Muscle of back (tissue), 11 donors: ENCODE data around the gene ERFL. TPM values are rescaled to one million over a fixed set of nuclear protein-coding genes. Genes with fewer than 3 reads are reported as not detected.

ENCODE experiments used
- DNase-seq, 3 donors: peaks; one replicate each; pipeline versions ENCODE4 v3.0.0 to v3.0.0-alpha.2; 2013
- polyA plus RNA-seq, 10 donors: library from polyadenylated mRNA; unstranded; fragments of 120-200 nt; gene quantifications; one replicate each; pipeline ENCODE4 v1.2.1, GENCODE V29; 2013; ENCODE audit not compliant: insufficient read length in 10 of 10

ERFL gene
- polyA plus RNA-seq, 10 donors = 0.07 to 0.29 (median 0.20) TPM; not detected in 1

GRCh38 chr19:41927497-41928192 lies 604 bp downstream of the ERFL start:
- DNase-seq = no peak

GRCh38 chr19:41926763-41927496 lies 1.3 kb downstream of the ERFL start:
- DNase-seq = no peak

- no peak for DNase-seq
These were observed 2.1 kb downstream of the ERFL start for GRCh38 chr19:41926028-41926762.

- DNase-seq = no peak
These were observed 2.8 kb downstream of the ERFL start for GRCh38 chr19:41925208-41926003.

- no peak for DNase-seq
These were observed 3.8 kb downstream of the ERFL start for GRCh38 chr19:41924151-41925145.

- DNase-seq = no peak
These were observed 5.0 kb downstream of the ERFL start for GRCh38 chr19:41923045-41923788.

- no peak for DNase-seq
These were observed 5.7 kb downstream of the ERFL start for GRCh38 chr19:41922585-41922984.

- DNase-seq = no peak
These were observed 6.4 kb downstream of the ERFL start for GRCh38 chr19:41921577-41922576.

GRCh38 chr19:41920882-41921576 lies 7.2 kb downstream of the ERFL start:
- no peak for DNase-seq

- DNase-seq = no peak
These were observed 8.1 kb downstream of the ERFL start for GRCh38 chr19:41919948-41920712.

- DNase-seq = no peak
These were observed 9.5 kb downstream of the ERFL start for GRCh38 chr19:41918653-41919244.

- no peak for DNase-seq
These were observed 10.2 kb downstream of the ERFL start for GRCh38 chr19:41918095-41918494.

GRCh38 chr19:41917676-41918075 lies 10.6 kb downstream of the ERFL start:
- no peak for DNase-seq

GRCh38 chr19:41915776-41916414 lies 12.4 kb downstream of the ERFL start:
- DNase-seq = no peak

GRCh38 chr19:41915021-41915775 lies 13.1 kb downstream of the ERFL start:
- DNase-seq = no peak
